Activated T-cell treated with anti-CD3 and anti-CD28 coated beads for 24 hours (primary cell): Measurements from ENCODE around the gene MAGEH1.
"Not testable (repeated sequence)": the region's sequence is repeated elsewhere in the genome, so short reads cannot be mapped to it uniquely, and the experiment has no call there.

ENCODE experiments used
- DNase-seq: peaks from one replicate; pipeline ENCODE4 v3.0.0-alpha.2; 2020; ENCODE audit warnings: low read depth

The MAGEH1 gene

GRCh38 chrX:55451990-55452832 is at the start of gene MAGEH1:
TSS of gene MAGEH1 (plus strand) at chrX:55452127. CDS start at chrX:55452375, 248 bp downstream.
- peak; percentile 71 for DNase-seq

- not testable (repeated sequence) for DNase-seq
Measured at GRCh38 chrX:55427079-55427478, 24.8 kb upstream of the MAGEH1 start.

GRCh38 chrX:55443468-55443867 is 8.5 kb upstream of the MAGEH1 start:
- DNase-seq, result not testable (repeated sequence)

- DNase-seq, result no peak
Measured at GRCh38 chrX:55450259-55450658, 1.7 kb upstream of the MAGEH1 start.

GRCh38 chrX:55451141-55451540 is 786 bp upstream of the MAGEH1 start:
- no peak for DNase-seq

GRCh38 chrX:55451626-55451989 is 319 bp upstream of the MAGEH1 start:
- no peak for DNase-seq

- DNase-seq, result no peak
Measured at GRCh38 chrX:55452833-55453124, 852 bp downstream of the MAGEH1 start.

GRCh38 chrX:55455708-55456107 is 3.8 kb downstream of the MAGEH1 start:
- DNase-seq, result not testable (repeated sequence)

- not testable (repeated sequence) for DNase-seq
Measured at GRCh38 chrX:55459426-55459825, 7.5 kb downstream of the MAGEH1 start.

GRCh38 chrX:55459926-55460325 is 8.0 kb downstream of the MAGEH1 start:
- not testable (repeated sequence) for DNase-seq

- DNase-seq, result not testable (repeated sequence)
Measured at GRCh38 chrX:55464050-55464449, 12.1 kb downstream of the MAGEH1 start.

GRCh38 chrX:55465108-55465507 is 13.2 kb downstream of the MAGEH1 start:
- DNase-seq, result not testable (repeated sequence)

GRCh38 chrX:55465791-55466190 is 13.9 kb downstream of the MAGEH1 start:
- DNase-seq, result not testable (repeated sequence)

GRCh38 chrX:55479956-55480355 is 28.0 kb downstream of the MAGEH1 start:
- DNase-seq, result not testable (repeated sequence)

GRCh38 chrX:55480390-55481062 is 28.6 kb downstream of the MAGEH1 start:
- DNase-seq, result no peak

GRCh38 chrX:55484948-55485347 is 33.0 kb downstream of the MAGEH1 start:
- DNase-seq, result no peak

- DNase-seq, result no peak
Measured at GRCh38 chrX:55486736-55487135, 34.8 kb downstream of the MAGEH1 start.

GRCh38 chrX:55487143-55487542 is 35.2 kb downstream of the MAGEH1 start:
- DNase-seq, result no peak

- DNase-seq, result no peak
Measured at GRCh38 chrX:55488006-55488592, 36.2 kb downstream of the MAGEH1 start.

GRCh38 chrX:55488593-55489313 is 36.8 kb downstream of the MAGEH1 start:
- DNase-seq, result peak; percentile 36

GRCh38 chrX:55489314-55490009 is 37.5 kb downstream of the MAGEH1 start, which contains the start of gene USP51:
TSS of gene USP51 (minus strand) at chrX:55489848. CDS start at chrX:55488939, 909 bp downstream.
- DNase-seq, result no peak

GRCh38 chrX:55490121-55490520 is 38.2 kb downstream of the MAGEH1 start:
- DNase-seq, result no peak
